Measurements from ENCODE around the gene SLC35F3. TPM values are rescaled to one million over a fixed set of nuclear protein-coding genes. Genes with fewer than 3 reads are reported as not detected.

SLC35F3 gene
- total RNA-seq, 1 experiment from 2014 or later = 22.7 TPM

DNA sequence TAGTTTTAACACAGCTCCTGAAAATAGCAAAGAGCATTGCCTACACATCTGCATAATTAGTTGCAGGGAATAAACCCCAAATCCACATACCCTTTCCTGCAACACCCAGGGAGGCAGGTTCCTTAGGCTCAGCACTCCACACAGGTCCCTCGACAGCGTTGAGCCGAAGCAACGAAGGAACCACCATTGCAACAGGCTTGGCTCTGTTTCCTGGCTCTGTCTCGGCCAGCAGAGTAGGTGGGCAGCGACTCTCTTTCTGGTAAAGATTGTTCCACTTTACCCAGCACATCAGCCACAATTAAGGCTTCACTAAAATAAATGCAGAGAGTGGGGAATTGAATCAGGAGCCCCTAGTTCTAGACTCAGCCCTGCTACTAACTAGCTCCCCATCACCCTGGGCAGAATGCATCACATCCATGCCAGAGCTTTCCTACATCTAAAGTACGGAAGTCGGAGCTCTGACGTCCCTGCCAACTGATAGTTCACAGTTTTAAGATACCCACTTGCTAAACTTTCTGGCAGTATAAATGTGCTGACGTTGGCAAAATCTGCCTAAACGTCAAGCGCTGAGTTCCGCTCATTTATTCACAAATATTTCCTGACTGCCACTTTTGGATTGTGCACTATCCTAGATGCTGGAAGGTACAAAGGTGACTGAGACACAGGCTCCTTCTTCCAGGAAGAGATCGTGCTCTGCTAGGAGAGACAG is 389.8 kb downstream of the SLC35F3 start:
- intact Hi-C loops (cut with micrococcal nuclease; ENCODE audit: unreplicated experiment) = no loop called here
- Histone ChIP-seq H3K36me3 (ENCODE audit: insufficient read depth, low read length, poor library complexity, severe bottlenecking) (no peaks in the 10 kb centered on the region), H3K27ac (ENCODE audit: low read depth, low read length, poor library complexity, severe bottlenecking) (peak overlapping the region; percentile 10), H3K4me1 (ENCODE audit: insufficient read depth, low read length, poor library complexity, severe bottlenecking) (peaks cover 13% of the 10 kb centered on the region), H3K4me3 (ENCODE audit: low read depth, low read length, poor library complexity, severe bottlenecking) (no peak overlapping the region), H3K27me3 (replicated peaks; ENCODE audit: insufficient read depth, low read depth, low read length, poor library complexity) (no peaks in the 10 kb centered on the region), H3K9me3 (ENCODE audit: low read depth, low read length, poor library complexity, severe bottlenecking) (peaks cover 16% of the 10 kb centered on the region)
- DNase-seq (ENCODE audit: low spot score) = no peak
- CTCF ChIA-PET = no interaction called here
- BruUV-seq (replicated peaks) = no TSS peak
- POLR2A ChIA-PET (ENCODE audit: low non-redundant PET) = no interaction called here
- TF ChIP-seq CTCF (conservative IDR thresholded peaks at IDR 0.05; ENCODE audit: low read depth, low read length) = no peak
- TF ChIP-seq EZH2 (IDR thresholded peaks at IDR 0.05; ENCODE audit: borderline replicate concordance, low read depth, low read length, poor library complexity, severe bottlenecking) = no peak

- no TSS peak for BruUV-seq (replicated peaks)
- H3K9me3 ChIP-seq (ENCODE audit: low read depth, low read length, poor library complexity, severe bottlenecking) = peaks cover 9% of the 10 kb centered on the region
- intact Hi-C loops (cut with micrococcal nuclease; ENCODE audit: unreplicated experiment) = no loop called here
- peak overlapping the region; percentile 1 for H3K27ac ChIP-seq (ENCODE audit: low read depth, low read length, poor library complexity, severe bottlenecking)
- TF ChIP-seq EZH2 (IDR thresholded peaks at IDR 0.05; ENCODE audit: borderline replicate concordance, low read depth, low read length, poor library complexity, severe bottlenecking) = no peak
- no peak for TF ChIP-seq CTCF (conservative IDR thresholded peaks at IDR 0.05; ENCODE audit: low read depth, low read length)
- H3K27me3 ChIP-seq (replicated peaks; ENCODE audit: insufficient read depth, low read depth, low read length, poor library complexity) = no peaks in the 10 kb centered on the region
- DNase-seq (ENCODE audit: low spot score) = no peak
- no peak overlapping the region for H3K4me3 ChIP-seq (ENCODE audit: low read depth, low read length, poor library complexity, severe bottlenecking)
- no peaks in the 10 kb centered on the region for H3K36me3 ChIP-seq (ENCODE audit: insufficient read depth, low read length, poor library complexity, severe bottlenecking)
- ChIA-PET POLR2A (ENCODE audit: low non-redundant PET) (no interaction called here), CTCF (no interaction called here)
- peaks cover 12% of the 10 kb centered on the region for H3K4me1 ChIP-seq (ENCODE audit: insufficient read depth, low read length, poor library complexity, severe bottlenecking)
These were observed 390.6 kb downstream of the SLC35F3 start for GRCh38 chr1:234295068-234295467.

- ChIA-PET CTCF (interaction anchor here (0.7 kb wide), 1 partner anchor 82 kb away, joined by 3 read pairs; no protein-coding TSS in a partner anchor), POLR2A (ENCODE audit: low non-redundant PET) (interaction anchor here (0.7 kb wide), 1 partner anchor 124 kb away, joined by 6 read pairs; no protein-coding TSS in a partner anchor)
- no peak for DNase-seq (ENCODE audit: low spot score)
- Histone ChIP-seq H3K27ac (ENCODE audit: low read depth, low read length, poor library complexity, severe bottlenecking) (no peak overlapping the region), H3K4me3 (ENCODE audit: low read depth, low read length, poor library complexity, severe bottlenecking) (no peak overlapping the region), H3K9me3 (ENCODE audit: low read depth, low read length, poor library complexity, severe bottlenecking) (peaks cover 4% of the 10 kb centered on the region), H3K27me3 (replicated peaks; ENCODE audit: insufficient read depth, low read depth, low read length, poor library complexity) (no peaks in the 10 kb centered on the region), H3K36me3 (ENCODE audit: insufficient read depth, low read length, poor library complexity, severe bottlenecking) (no peaks in the 10 kb centered on the region), H3K4me1 (ENCODE audit: insufficient read depth, low read length, poor library complexity, severe bottlenecking) (peaks cover 12% of the 10 kb centered on the region)
- intact Hi-C loops (cut with micrococcal nuclease; ENCODE audit: unreplicated experiment) = no loop called here
- no peak for TF ChIP-seq EZH2 (IDR thresholded peaks at IDR 0.05; ENCODE audit: borderline replicate concordance, low read depth, low read length, poor library complexity, severe bottlenecking)
- TF ChIP-seq CTCF (conservative IDR thresholded peaks at IDR 0.05; ENCODE audit: low read depth, low read length) = no peak
- no TSS peak for BruUV-seq (replicated peaks)
These were observed 391.1 kb downstream of the SLC35F3 start for GRCh38 chr1:234295626-234296025.
